SJSA1 (cell line): ENCODE results near the gene MTCH2. TPM values are rescaled to one million over a fixed set of nuclear protein-coding genes. Genes with fewer than 3 reads are reported as not detected.

ENCODE experiments used
- DNase-seq, 2 experiments: peaks; one replicate each; pipeline ENCODE4 v3.0.0-alpha.2; 2015 to 2020; ENCODE audit warnings: low spot score in 2 of 2, low read depth in 1 of 2
- H3K27ac ChIP-seq: fragments of 250-450 bp; sonication (Bioruptor Pico); 2 replicates; pipeline ENCODE4 v1.5.1; 2020; ENCODE audit warnings: mild to moderate bottlenecking, moderate library complexity
- H3K27me3 ChIP-seq: fragments of 250-450 bp; sonication (Bioruptor Pico); replicated peaks from 2 replicates; pipeline ENCODE4 v1.5.1; 2020; ENCODE audit warnings: mild to moderate bottlenecking, moderate library complexity
- H3K36me3 ChIP-seq: fragments of 250-450 bp; sonication (Bioruptor Pico); 2 replicates; pipeline ENCODE4 v1.5.1; 2020; ENCODE audit warnings: mild to moderate bottlenecking
- H3K4me1 ChIP-seq: fragments of 250-450 bp; sonication (Bioruptor Pico); replicated peaks from 2 replicates; pipeline ENCODE4 v1.6.1; 2021; ENCODE audit warnings: mild to moderate bottlenecking
- H3K4me3 ChIP-seq: fragments of 250-450 bp; sonication (Bioruptor Pico); 2 replicates; pipeline ENCODE4 v1.5.1; 2020; ENCODE audit warnings: mild to moderate bottlenecking
- H3K9me3 ChIP-seq: fragments of 250-450 bp; sonication (Bioruptor Pico); replicated peaks from 2 replicates; pipeline ENCODE4 v1.5.1; 2020; ENCODE audit warnings: mild to moderate bottlenecking
- total RNA-seq: library from RNA; depleted of rRNA; stranded (reverse); fragments of >200 nt; shearing (Covaris generic); gene quantifications from 2 replicates; pipeline ENCODE4 v1.2.3, GENCODE V29; 2014

MTCH2 gene
- total RNA-seq, 1 experiment from 2014 or later = 108 TPM

- Histone ChIP-seq H3K4me1 (peaks cover 4% of the 10 kb centered on the region), H3K9me3 (no peaks in the 10 kb centered on the region), H3K36me3 (no peaks in the 10 kb centered on the region), H3K27ac (no peak overlapping the region), H3K4me3 (no peak overlapping the region), H3K27me3 (peaks cover 33% of the 10 kb centered on the region)
- no peak for DNase-seq
Observed at GRCh38 chr11:47592251-47592650, 50.1 kb downstream of the MTCH2 start.

DNA sequence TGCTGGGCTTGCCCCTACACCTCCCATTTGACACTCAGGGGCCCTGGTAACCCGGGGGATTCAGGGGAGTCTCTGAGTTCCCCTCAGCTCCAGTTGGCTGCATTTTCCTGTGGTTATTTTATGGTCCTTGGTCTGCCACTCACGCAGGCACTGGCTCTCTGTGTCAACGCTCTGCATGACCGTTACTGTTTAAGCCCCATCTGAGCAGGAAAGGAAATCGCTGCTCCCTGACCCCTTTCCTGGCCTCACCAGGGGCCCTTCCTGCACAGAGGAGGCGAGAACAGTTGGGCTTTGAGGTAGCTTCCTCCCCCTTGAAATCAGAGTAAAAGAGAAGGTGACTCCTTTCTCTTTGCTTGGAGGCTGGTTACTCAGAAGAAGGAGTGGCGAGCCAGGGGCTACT lies 50.6 kb downstream of the MTCH2 start:
- no peak overlapping the region for H3K4me3 ChIP-seq
- peaks cover 33% of the 10 kb centered on the region for H3K27me3 ChIP-seq
- H3K9me3 ChIP-seq = no peaks in the 10 kb centered on the region
- no peak overlapping the region for H3K27ac ChIP-seq
- peaks cover 4% of the 10 kb centered on the region for H3K4me1 ChIP-seq
- DNase-seq = no peak
- no peaks in the 10 kb centered on the region for H3K36me3 ChIP-seq

DNA sequence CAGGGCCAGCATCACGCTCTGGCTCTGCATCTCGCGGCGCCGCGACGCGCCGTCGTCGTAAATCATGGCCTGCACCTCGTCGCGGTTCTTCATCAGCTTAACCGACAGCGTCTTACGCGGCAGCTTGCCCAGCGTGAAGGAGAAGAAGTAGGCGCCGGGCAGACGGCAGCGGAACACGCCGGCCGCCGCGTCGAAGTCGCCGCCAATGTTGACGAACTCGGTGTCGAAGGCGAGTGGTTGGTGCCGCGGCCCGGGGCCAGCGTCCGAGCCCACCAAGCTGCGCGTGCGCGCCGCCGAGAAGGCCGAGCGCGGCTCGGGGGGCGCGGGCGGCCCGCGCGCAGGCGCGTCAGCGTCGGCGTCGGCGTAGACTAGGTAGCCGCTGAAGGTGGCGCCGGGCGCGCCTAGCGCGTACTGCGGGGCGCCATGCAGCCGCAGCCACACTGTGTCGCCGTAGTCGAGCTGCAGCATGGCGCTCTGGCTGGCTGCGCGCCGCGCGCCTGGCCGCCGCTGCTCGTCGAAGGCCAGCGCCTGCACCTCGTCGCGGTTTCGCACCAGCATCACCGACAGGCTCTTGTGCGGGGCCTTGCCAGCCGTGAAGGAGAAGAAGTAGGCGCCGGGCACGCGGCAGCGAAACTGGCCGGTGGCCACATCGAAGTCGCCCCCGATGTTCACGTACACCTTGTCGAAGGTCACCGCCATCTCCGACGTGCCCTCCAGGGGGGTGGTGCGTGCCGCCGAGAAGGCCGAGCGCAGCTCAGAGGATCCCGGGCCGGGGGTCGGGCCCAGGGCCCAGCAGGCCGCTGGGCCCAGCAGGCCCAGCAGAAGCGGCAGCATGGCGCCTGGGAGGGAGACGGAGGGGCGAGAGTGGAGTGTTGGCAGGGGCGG lies 52.1 kb downstream of the MTCH2 start:
- DNase-seq = no peak

DNA sequence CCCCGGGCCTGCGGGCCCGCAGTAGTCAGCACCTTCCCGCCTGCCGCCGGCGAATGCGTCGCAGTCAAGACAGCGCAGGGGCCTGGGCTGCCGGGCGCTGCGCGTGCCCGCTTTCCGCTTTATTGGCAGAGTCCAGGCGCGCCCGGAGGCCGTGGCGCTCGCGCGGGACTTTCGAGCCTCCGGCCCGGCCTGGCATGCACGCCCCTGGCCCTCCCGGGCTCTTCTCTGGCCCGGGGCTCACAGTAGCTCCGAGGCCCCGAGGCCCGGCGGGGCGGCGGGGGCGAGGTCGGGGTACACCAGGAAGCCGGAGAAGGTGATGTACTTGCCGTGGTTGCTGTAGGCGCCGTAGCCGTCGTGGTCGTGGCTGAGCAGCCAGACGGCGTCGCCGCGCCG lies 52.8 kb downstream of the MTCH2 start:
- no peak overlapping the region for H3K27ac ChIP-seq
- peaks cover 4% of the 10 kb centered on the region for H3K4me1 ChIP-seq
- H3K36me3 ChIP-seq = peaks cover 6% of the 10 kb centered on the region
- H3K4me3 ChIP-seq = no peak overlapping the region
- peaks cover 24% of the 10 kb centered on the region for H3K27me3 ChIP-seq
- DNase-seq = no peak
- H3K9me3 ChIP-seq = no peaks in the 10 kb centered on the region

More for the DNA sequence above, 52.1 kb downstream of the MTCH2 start:
- Histone ChIP-seq H3K4me1 (peaks cover 4% of the 10 kb centered on the region), H3K4me3 (no peak overlapping the region), H3K27me3 (peaks cover 30% of the 10 kb centered on the region), H3K9me3 (no peaks in the 10 kb centered on the region), H3K36me3 (no peaks in the 10 kb centered on the region; the same call in 1 of the 2 replicates), H3K27ac (no peak overlapping the region)

DNA sequence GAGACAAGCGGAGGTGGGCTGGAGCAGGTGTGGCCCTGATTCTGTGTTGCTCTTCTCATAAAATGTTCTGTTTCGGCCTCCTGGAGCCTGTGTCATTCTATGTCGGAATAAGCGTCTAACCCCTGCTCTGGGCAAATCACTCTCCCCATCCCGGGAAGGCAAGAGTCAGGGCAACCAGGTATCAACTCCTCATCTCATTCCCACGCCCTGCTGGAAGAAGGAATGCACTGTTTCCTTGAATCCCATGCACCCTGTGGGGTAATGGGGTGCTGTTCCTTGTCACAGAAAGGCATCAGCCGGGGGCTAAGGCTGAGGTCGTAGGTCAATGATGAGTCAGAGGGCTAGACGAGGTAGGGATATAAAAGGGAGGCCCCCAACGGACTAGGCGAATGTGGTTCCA lies 53.2 kb downstream of the MTCH2 start:
- H3K27ac ChIP-seq = no peak overlapping the region
- H3K9me3 ChIP-seq = no peaks in the 10 kb centered on the region

GRCh38 chr11:47587723-47588326 lies 54.5 kb downstream of the MTCH2 start:
- H3K4me3 ChIP-seq = no peak overlapping the region
- no peak for DNase-seq
- no peaks in the 10 kb centered on the region for H3K9me3 ChIP-seq
- H3K4me1 ChIP-seq = no peaks in the 10 kb centered on the region
- peaks cover 6% of the 10 kb centered on the region for H3K27me3 ChIP-seq
- H3K27ac ChIP-seq = no peak overlapping the region
- H3K36me3 ChIP-seq = peaks cover 22% of the 10 kb centered on the region

More for the DNA sequence above, 53.2 kb downstream of the MTCH2 start:
- Histone ChIP-seq H3K27me3 (peaks cover 19% of the 10 kb centered on the region), H3K4me1 (peaks cover 3% of the 10 kb centered on the region), H3K4me3 (no peak overlapping the region), H3K36me3 (peaks cover 9% of the 10 kb centered on the region)
- DNase-seq = no peak

DNA sequence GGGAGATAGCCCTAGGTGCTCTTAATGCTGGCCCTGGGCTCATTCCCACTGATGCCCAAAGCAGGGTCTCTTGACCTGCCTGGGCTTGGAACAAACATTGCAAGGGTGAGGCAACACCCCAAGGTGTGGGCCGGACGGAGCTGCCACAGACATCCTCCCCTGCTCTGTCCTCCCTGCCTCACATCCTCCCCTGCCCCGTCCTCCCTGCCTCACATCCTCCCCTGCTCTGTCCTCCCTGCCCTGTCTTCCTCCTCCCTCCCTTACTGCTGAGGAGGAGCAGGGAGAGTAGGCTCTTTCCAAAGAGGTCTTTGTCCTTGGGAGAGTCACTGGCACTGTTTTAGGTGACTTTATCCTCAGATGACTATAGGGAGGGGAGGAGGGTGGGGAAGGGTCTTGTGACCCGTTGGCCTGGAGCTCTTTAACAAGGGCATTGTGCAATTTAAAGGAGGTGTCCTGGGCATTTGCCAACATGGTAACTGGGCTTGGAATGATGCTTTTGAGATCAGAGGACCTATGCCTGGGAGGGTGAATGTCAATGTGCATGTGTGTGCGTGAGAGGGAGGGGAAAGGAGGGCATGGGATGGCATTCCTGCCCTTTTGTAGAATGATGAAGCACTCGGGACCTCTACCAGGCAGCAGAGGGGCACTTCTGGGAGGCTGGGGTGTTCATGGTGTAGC lies 55.2 kb downstream of the MTCH2 start:
- H3K27ac ChIP-seq = no peak overlapping the region
- peaks cover 28% of the 10 kb centered on the region for H3K36me3 ChIP-seq
- H3K4me1 ChIP-seq = no peaks in the 10 kb centered on the region
- H3K9me3 ChIP-seq = no peaks in the 10 kb centered on the region
- no peaks in the 10 kb centered on the region; the same call in 1 of the 2 replicates for H3K27me3 ChIP-seq
- H3K4me3 ChIP-seq = no peak overlapping the region
- no peak for DNase-seq

- Histone ChIP-seq H3K27ac (no peak within 1 kb of the TSS), H3K4me3 (no peak within 1 kb of the TSS), H3K9me3 (no peaks in the 10 kb centered on the region), H3K4me1 (no peaks in the 10 kb centered on the region), H3K27me3 (no peaks in the 10 kb centered on the region), H3K36me3 (peaks cover 37% of the 10 kb centered on the region)
- DNase-seq = no peak
Observed at GRCh38 chr11:47586098-47586855, 56.1 kb downstream of the MTCH2 start, which contains the start of gene FAM180B. Gene FAM180B (plus strand): TSS chr11:47586678. CDS start chr11:47586769, 91 bp downstream.

DNA sequence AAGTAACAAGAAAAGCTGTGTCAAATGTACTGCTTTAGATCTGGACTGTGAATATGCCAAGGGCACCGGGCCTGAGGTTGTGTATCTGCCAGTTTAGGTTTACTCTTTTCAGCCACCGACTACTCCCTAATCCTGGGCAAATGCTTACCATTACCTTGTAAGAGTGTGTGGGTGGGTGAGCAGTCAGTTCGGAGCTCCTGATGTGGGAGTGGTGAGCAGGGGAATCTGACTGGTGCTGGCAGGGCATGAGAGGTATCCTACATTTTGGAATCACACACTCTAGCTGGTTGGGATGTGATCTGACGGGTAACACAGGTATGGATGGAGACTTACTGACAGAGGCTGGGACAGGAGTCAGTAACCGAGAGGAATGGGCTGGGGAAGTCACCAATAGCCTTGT lies 58.5 kb downstream of the MTCH2 start:
- Histone ChIP-seq H3K27ac (no peak overlapping the region), H3K4me3 (no peak overlapping the region), H3K36me3 (peaks cover 59% of the 10 kb centered on the region), H3K27me3 (no peaks in the 10 kb centered on the region), H3K9me3 (no peaks in the 10 kb centered on the region), H3K4me1 (peaks cover 4% of the 10 kb centered on the region; the same call in 1 of the 2 replicates)
- no peak for DNase-seq

- H3K36me3 ChIP-seq = peaks cover 84% of the 10 kb centered on the region
- DNase-seq = peak; percentile 86 to 92
- H3K27me3 ChIP-seq = no peaks in the 10 kb centered on the region
- peak within 1 kb of the TSS; percentile 83 for H3K4me3 ChIP-seq
- no peaks in the 10 kb centered on the region for H3K9me3 ChIP-seq
- peaks cover 11% of the 10 kb centered on the region for H3K4me1 ChIP-seq
- H3K27ac ChIP-seq = peak within 1 kb of the TSS; percentile 61
Observed at GRCh38 chr11:47578524-47579494, 63.5 kb downstream of the MTCH2 start, which contains the start of the genes KBTBD4 and NDUFS3. Gene KBTBD4 (minus strand): TSS chr11:47578970. CDS start chr11:47578951, 19 bp downstream. Gene NDUFS3 (plus strand): TSS chr11:47579074. CDS start chr11:47579092, 18 bp downstream.

DNA sequence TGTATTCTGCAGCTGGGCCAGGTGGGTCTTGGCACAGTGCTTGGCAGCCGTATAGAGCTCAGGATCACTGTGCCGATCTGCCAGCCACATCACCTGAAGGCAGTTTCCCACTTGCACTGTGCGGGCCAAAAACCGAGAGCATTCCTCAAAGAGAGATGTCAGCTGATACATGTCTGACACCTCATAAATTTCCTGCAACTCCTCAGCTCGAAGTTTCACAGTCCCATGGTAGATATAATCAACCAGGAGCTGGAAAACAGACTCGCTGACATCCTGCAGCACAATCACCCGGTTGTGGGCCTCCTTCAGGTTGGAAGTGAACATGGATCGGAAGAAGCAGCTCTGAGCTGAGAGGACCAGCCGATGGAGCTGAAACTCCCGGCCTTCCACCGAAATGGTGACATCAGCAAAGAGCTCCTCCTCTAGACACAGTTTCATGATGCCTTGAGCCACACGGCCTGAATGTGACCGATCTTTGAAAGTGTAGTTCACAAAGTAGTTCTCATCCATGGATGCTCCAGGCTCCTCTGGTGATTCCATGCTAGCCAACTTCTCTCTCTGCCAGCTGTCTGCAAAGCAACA lies 64.8 kb downstream of the MTCH2 start:
- peaks cover 84% of the 10 kb centered on the region for H3K36me3 ChIP-seq
- DNase-seq = no peak
- H3K4me3 ChIP-seq = peak overlapping the region; percentile 83
- H3K4me1 ChIP-seq = peaks cover 11% of the 10 kb centered on the region
- no peaks in the 10 kb centered on the region for H3K9me3 ChIP-seq
- H3K27ac ChIP-seq = no peak overlapping the region
- H3K27me3 ChIP-seq = no peaks in the 10 kb centered on the region

DNA sequence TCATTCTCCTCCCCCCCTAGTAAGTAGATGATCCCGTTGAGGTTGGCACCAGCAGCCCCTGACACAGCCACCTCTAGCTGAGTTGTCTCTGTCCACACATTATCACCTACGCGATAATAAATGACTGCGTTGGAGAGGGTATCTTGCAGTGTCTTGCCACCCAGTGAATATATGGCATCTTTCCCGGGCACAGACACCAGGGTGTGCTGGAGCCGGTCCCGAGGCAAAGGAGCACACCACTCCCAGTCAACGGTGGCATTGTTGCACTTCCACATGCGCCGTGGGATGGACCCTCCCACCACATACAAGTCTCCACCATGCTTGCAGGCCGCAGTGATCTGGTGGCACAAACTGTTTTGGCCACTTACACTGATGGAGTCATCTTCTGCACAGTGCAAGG lies 69.0 kb downstream of the MTCH2 start:
- Histone ChIP-seq H3K4me3 (no peak overlapping the region), H3K27me3 (no peaks in the 10 kb centered on the region), H3K27ac (no peak overlapping the region), H3K9me3 (no peaks in the 10 kb centered on the region), H3K4me1 (peaks cover 10% of the 10 kb centered on the region), H3K36me3 (peaks cover 87% of the 10 kb centered on the region)
- no peak for DNase-seq
